ENCODE data around the gene ZNF654.
"Not testable (repeated sequence)": the region's sequence is repeated elsewhere in the genome, so short reads cannot be mapped to it uniquely, and the experiment has no call there.

The ZNF654 gene

DNA sequence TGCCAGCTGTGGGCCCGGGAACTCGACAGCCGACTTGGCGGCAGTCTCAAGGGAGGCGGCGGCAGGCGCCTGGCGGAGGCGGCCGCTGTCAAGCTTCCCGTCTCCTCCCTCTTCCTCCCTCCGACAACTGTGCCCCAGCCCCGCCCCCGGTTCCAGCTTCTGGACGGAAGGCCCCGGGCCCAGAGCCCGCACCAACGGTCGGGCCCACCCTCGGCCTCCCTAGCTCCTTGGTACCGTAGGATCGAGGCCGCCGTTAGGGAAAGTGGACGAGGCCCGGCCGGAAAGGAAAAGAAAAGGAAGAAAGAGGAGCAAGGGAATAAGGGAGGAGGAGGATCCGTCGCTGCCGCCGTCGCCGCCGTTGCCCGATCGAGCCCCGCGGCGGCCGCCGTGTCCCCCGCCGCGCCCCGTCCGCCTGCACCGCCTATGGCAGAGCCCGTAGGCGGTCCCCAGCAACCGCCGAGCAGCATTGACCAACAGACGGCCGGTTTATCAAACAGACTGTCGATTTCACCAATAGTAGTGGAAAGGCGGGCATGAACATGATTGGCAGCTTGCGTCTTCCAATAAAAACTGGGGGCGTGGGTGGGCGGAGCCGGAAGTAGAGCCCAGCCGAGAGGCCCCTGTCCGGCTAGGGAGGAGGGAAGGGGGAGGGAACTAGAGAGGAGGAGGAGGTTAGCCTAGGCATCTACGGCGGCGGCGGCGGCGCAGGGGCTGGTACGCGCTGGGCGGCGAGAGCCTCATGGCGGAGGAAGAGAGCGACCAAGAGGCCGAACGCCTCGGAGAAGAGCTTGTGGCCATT, at the start of gene ZNF654, which contains the start of gene CGGBP1:
Gene ZNF654, plus strand, starts transcription at position 675 of the 799 bp plus-strand sequence. Its CDS starts 65 bp downstream, at position 740.
Gene CGGBP1, minus strand, starts transcription at position 425 of the 799 bp plus-strand sequence. CDS start 3,029 bp downstream, outside the sequence.
- DNase-seq: peak; percentile 90

GRCh38 chr3:88010810-88011209, 48.2 kb upstream of the ZNF654 start:
- no peak for DNase-seq

- DNase-seq: no peak
Measured at GRCh38 chr3:88013592-88013991, 45.5 kb upstream of the ZNF654 start.

GRCh38 chr3:88015656-88016055, 43.4 kb upstream of the ZNF654 start:
- not testable (repeated sequence) for DNase-seq

GRCh38 chr3:88019024-88019423, 40.0 kb upstream of the ZNF654 start:
- DNase-seq: no peak

DNA sequence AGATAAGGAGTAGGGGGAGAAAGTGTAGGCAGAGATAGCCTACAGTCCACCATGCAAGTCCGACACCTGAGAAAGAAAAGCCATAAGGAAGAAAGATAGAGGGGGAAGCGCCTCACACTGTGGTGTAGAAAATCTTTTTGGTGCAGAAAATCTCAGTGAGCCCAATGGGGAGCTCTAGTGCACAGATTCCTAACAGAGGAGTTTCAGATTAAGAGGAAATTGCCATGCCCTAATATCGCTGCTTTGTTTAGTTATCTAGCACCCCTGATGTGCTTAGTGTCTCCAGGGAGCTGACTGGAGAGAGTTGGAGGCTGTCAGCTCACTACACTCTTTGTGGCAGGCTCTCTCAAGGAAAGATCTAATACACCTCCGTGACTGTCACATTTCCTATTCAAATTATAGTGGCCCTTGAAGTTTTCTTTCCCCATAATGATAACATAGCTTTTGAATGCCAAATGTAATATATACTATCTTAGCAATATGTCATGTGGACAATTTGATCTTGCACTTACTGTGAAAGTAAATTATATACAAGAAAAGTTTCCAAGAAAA, 34.0 kb upstream of the ZNF654 start:
- no peak for DNase-seq

DNA sequence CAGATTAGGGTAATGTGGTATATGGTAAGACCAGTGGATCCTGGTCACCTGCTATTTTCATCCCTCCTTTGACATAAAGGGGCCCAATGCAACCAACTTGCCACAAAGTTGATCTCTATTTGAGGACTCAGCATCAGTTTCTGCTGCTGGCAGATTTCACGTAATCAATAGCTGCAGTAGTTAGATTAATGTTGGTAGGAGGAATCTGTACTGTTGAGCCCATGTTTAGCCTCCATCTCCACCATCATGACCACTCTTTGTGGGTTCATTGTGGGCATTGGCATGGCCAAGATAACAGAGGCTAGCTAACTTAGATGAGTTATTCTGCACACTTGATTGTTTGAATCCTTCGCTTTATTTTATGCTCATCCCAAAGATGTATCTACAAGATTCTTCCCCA, 30.2 kb upstream of the ZNF654 start:
- DNase-seq: no peak

- no peak for DNase-seq
Measured at GRCh38 chr3:88030210-88030609, 28.8 kb upstream of the ZNF654 start.

DNA sequence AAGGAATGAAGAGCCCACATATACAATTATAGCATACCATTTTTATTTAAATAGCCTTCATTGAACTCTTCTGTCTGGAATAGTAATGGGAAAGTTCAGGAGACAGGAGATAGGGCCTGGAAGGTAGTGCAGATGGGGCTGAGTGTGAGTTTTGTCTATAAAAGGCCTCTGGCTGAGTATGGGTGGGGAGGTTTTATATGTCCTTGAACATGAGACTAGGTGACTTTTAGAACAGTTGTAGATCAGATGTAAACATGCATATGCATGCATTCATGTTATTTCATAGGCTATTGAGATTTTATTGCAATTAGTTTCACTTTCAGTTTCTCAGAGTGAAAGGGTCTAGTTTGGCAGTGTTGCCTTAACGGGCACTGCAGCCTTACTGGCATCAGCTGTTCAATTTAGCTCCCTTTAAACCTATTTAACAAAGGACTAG, 27.4 kb upstream of the ZNF654 start:
- DNase-seq: no peak

DNA sequence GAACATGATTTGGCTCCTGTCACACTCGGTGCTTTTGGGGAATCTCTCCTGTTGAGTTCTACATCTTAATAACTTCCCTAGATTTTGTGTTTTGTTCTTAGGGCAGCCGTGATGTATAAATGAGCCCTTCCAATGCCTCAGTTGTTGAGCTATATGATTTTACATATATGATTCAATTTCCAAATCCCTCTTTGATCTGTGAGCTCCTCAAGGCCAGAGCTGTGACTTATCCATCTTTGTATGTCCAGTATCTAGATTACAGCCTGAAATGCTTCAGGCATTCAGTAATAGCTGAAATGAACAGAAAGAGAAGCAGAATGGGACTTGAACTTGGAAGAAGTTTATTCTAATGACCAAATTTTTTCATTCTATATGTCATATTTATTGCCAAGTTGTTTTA, 26.8 kb upstream of the ZNF654 start:
- DNase-seq: no peak

- DNase-seq: no peak
Measured at GRCh38 chr3:88033079-88033478, 26.0 kb upstream of the ZNF654 start.

GRCh38 chr3:88033808-88034207, 25.2 kb upstream of the ZNF654 start:
- no peak for DNase-seq

GRCh38 chr3:88034491-88035275, 24.4 kb upstream of the ZNF654 start:
- DNase-seq: no peak

GRCh38 chr3:88036221-88036620, 22.8 kb upstream of the ZNF654 start:
- no peak for DNase-seq

DNA sequence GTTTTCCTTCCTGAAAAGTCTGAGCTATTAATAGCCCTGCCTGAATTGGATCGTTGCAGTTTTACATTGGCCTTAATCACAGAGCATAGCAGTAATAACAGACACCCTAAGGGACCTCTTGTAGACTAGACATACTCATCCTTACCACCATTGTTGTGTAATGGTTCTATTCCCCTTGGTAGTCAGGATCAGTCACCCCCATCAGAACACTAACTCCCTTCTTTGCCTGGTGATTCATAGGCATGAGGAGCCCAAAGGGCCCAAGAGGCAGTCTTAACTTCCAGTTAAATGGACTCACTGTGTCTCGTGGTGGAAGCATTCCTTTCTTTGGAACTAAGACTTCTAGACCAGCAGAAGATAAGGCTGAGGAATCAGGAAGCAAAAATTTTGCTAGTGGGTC, 20.5 kb upstream of the ZNF654 start:
- no peak for DNase-seq

DNA sequence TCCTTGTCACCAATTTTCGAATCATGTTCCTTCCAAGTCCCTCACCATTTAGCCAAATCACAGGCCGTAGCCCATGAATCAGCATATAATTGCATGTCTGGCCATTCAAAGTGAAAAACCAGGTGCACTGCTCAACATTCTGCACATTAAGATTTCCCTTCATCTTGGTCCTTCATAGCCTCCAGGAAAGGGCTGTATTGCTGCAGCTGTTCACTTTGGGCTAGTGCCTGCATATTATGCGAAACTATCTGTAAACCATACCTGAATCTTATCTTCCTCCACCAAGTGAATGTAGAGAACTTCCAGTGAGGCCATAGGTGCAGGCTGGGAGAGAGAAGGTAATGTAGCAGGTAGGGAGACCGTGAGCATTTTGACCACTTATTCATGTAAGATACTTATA, 18.5 kb upstream of the ZNF654 start:
- no peak for DNase-seq

- DNase-seq: no peak
Measured at GRCh38 chr3:88041005-88041404, 18.1 kb upstream of the ZNF654 start.

DNA sequence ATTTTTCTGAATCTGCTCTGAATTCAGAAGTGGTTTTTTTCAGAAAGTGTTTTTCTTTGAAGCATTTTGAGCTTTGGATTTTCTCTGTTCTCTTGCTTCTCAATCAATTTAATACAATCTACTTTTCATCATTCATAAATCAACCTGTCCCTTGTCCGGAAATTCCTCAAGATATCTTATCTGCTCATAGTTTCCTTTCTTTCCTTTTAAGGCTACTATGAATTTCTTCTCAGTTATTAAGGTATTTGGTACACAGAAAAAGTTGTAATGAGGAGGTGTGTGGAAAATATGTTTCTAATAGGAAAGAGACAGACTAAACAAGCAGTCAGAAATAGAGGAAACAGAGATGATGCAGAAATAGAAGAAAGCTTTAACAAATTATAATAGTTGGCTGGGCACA, 14.6 kb upstream of the ZNF654 start:
- DNase-seq: no peak

DNA sequence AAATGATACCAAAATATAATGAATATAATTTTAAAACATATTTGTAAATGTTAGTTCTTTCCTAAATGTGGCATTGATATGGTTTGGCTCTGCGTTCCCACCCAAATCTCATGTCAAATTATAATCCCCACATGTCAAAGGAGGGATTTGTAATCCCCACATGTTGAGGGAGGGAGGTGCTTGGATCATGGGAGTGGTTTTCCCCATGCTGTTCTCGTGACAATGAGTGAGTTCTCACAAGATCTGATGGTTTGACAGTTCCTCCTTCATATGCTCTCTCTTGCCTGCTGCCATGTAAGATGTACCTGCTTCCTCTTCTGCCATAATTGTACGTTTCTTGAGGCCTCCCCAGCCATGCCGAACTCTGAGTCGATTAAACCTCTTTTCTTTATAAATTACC, 12.3 kb upstream of the ZNF654 start:
- no peak for DNase-seq

DNA sequence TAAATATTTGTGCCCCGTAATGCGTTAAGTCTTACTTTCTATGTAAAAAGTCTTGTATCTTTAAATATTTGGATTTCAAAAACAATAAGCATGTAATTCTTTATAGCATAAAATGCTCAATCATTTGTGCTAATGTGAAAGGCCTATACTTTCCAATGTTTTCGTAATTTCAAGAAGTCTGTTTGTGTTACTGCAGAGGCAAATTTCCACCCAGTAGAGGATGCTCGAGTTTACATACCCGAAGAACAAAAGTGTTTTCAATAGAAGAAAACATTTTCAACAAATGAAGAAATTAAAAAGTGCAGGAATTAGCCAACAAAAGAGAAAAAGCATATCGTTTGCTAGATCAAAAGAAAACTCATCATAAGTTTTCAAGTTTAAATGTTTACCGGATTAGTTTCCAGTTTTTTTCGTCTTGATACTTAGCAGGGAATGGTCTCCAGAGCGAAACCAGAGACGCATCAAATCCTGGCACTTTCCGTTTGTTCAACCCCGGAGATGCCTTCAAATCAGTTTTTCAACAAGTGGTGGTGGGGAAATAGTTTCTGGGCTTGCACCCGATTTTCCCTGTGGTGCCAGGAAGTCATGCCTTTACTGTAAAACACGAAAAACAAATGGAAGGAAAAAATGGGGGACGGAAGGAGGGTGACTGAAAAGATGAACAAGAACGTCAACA, 1.3 kb upstream of the ZNF654 start:
- no peak for DNase-seq

GRCh38 chr3:88058306-88058580, 812 bp upstream of the ZNF654 start:
- no peak for DNase-seq

- DNase-seq: no peak
Measured at GRCh38 chr3:88059380-88060170, 520 bp downstream of the ZNF654 start.

GRCh38 chr3:88061746-88062145, 2.7 kb downstream of the ZNF654 start:
- no peak for DNase-seq

Measured in NCI-H1436 (cell line).